Astrocyte of the spinal cord (primary cell): ENCODE data around the gene MCM3.

ENCODE experiments used
- DNase-seq: peaks from one replicate; pipeline ENCODE4 v3.0.0; 2011; ENCODE audit warnings: low read depth, low spot score
- H3K4me3 ChIP-seq: 2 replicates; pipeline ENCODE4 v1.5.1; 2011; ENCODE audit warnings: low read depth, mild to moderate bottlenecking, low read length, moderate library complexity
- CTCF ChIP-seq: IDR thresholded peaks from 2 replicates; pipeline ENCODE4 v1.5.1; 2012; ENCODE audit warnings: low read depth, mild to moderate bottlenecking, low read length, inconsistent platforms
- in situ Hi-C: cut with HindIII; loops from 2 replicates; pipeline ENCODE4 v1.10.0; 2017; ENCODE audit warnings: low sequenced_read_pairs

MCM3 gene

GRCh38 chr6:52260634-52261033 lies 23.9 kb downstream of the MCM3 start:
- in situ Hi-C loops = no loop called here
- TF ChIP-seq CTCF = no peak
- no peak overlapping the region for H3K4me3 ChIP-seq
- no peak for DNase-seq

- no peak overlapping the region for H3K4me3 ChIP-seq
- no peak for DNase-seq
- TF ChIP-seq CTCF = no peak
- in situ Hi-C loops = no loop called here
Observed at GRCh38 chr6:52255434-52255833, 29.1 kb downstream of the MCM3 start.

- no peak for TF ChIP-seq CTCF
- H3K4me3 ChIP-seq = no peak overlapping the region
- no peak for DNase-seq
- in situ Hi-C loops = no loop called here
Observed at GRCh38 chr6:52254731-52255378, 29.7 kb downstream of the MCM3 start.

- TF ChIP-seq CTCF = no peak
- no peak for DNase-seq
- in situ Hi-C loops = no loop called here
- H3K4me3 ChIP-seq = no peak overlapping the region
Observed at GRCh38 chr6:52253494-52253893, 31.0 kb downstream of the MCM3 start.

- no peak for DNase-seq
- no peak for TF ChIP-seq CTCF
- in situ Hi-C loops = no loop called here
- H3K4me3 ChIP-seq = no peak overlapping the region
Observed at GRCh38 chr6:52251113-52251512, 33.4 kb downstream of the MCM3 start.

- no peak overlapping the region for H3K4me3 ChIP-seq
- in situ Hi-C loops = no loop called here
- no peak for DNase-seq
- TF ChIP-seq CTCF = no peak
Observed at GRCh38 chr6:52249078-52249477, 35.5 kb downstream of the MCM3 start.
